ENCODE data around the gene SRMS.

SRMS gene

DNA sequence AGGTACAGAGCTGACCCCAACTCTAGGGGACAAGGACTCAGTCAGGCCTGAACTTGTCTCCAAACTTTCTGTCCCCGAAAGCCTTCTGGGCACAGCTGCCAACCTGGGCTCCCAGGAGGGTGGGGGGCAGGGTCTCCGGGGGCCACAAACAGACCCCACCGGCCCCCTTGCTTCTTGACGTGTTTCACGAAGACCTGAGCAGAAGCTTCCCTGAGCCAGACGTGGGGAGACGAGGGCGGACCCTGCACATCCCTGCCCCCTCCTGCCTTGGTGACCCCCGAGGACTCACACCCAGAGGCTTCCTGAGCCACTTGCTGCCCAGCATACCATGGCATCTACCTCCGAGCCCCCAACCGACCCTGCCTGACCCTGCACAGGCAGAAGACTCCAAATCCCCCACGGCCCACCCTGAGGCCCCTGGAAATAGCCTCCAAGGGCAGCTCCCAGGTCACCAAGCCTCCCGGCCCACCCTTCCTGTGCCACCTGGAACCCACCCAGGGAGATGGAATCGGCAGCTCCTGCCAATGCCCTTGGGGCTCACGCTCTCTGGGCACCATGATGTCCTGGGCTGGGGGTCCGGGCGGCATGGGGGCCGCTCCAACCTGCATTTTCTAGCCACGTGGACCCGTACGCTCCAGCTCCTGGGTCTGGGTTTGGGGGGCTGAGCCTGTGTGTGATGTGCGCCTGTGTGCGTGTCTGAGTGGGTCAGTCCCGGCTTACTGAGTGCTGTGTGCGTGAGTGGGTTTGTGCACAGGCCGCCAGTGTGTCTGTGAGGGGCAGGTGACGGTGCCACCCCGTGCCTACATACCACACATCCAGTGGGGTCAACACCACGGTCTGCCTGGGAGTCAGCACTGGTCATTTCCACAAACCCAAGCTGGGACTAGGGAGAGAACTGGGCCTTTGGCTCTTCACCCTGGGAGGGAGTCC, 7.8 kb downstream of the SRMS start:
- in situ Hi-C loops (cut with HindIII; ENCODE audit: low sequenced_read_pairs): loop anchor here (5.0 to 10.0 kb wide), 6 partner anchors 55 to 343 kb away; partner anchors contain the start of gene KCNQ2

DNA sequence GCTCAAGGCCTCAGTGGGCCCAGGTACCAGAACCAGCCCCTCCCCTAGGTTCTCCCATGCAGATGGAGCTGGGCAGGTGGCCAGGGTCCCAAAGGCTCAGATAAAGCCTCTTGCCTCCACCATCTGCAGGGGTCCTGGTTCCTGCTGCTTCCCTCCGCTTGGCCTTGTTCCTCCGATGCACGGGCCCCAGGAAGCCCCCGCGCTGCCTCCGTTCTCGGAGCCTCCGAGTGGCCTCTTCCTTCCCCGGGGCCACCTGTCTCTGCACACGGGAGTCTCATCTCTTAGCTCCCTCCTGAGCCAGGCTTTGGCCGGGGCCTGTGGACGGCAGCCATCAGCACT, 8.5 kb downstream of the SRMS start:
- in situ Hi-C loops (cut with HindIII; ENCODE audit: low sequenced_read_pairs): loop anchor here (5.0 to 10.0 kb wide), 6 partner anchors 56 to 343 kb away; partner anchors contain the start of gene KCNQ2

DNA sequence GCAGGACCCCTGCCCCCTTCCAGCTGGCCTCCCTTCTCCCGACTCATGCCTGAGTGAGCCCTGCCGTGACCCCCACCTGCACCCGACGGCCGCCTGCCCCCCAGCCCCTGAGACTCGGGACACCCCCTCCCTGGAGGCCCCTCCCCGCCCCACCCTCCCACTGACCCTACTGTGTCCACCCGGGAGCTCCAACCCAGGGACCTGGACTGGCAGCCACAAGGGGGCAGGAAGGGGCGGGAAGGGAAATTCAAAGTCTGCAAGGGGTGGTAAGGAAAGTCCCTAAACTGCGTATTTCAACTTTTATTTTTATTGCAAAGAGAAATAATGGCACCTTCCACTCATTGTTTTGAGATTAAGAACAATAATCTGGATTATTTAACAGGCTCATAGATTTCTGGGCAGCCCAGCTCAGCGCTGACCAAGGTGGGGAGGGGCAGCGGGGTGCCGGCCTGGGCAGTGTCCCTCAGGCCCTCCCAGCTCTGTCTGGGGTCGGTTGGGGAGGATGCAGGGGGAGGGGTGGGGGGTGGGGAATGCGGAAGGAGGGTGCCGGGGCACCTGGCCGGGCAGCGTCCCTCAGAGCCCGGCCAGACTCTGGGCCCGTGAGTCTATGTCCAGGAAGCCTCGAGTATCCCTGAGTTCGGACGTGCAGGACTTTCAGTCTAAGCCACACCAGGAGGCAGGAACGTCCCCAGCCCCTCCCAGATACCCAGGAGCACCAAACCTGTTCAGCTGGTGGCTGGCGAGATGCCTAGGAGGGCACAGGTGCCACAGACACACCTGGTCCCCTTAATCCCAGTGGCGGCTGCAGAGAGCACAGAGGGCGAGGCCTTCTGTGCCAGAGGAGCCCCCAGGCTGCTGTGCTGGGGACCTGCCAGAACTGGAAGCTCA, 9.1 kb downstream of the SRMS start:
- in situ Hi-C loops (cut with HindIII; ENCODE audit: low sequenced_read_pairs): loop anchor here (5.0 to 10.0 kb wide), 6 partner anchors 56 to 344 kb away; partner anchors contain the start of gene KCNQ2

DNA sequence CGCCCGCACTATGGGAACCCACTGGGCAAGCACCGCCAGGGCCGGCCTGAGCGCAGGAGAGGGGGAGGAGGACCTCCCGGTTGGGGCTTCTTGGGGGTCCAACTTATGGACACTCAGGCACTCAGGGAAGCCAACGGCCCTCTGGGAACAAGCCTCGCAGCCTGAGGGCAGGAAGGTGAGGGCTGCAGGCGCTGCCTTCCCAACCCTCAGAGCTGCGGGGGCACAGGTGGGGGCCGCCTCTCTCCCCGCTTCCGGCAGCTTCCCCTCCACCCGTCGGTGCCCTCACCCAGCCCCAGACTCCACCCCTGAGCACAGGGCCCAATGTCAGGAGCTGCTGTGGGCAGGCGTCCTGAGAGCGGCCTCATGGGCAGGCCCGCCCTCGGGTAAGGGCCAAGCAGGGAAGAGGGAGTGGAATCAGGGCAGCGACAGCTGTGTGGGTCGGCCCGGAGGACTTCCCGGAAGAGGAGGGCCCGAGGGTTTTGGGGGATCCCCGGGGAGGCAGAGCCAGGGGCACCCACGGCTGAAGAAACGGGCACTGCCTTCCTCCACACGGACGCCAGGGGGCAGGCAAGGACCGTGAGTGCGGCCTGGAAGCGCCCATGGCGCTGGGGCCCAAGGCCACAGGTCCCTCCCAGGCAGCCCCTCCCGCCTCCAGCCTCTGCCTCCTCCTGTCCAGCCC, 9.9 kb downstream of the SRMS start:
- in situ Hi-C loops (cut with HindIII; ENCODE audit: low sequenced_read_pairs): loop anchor here (5.0 to 10.0 kb wide), 6 partner anchors 57 to 345 kb away; partner anchors contain the start of gene KCNQ2

DNA sequence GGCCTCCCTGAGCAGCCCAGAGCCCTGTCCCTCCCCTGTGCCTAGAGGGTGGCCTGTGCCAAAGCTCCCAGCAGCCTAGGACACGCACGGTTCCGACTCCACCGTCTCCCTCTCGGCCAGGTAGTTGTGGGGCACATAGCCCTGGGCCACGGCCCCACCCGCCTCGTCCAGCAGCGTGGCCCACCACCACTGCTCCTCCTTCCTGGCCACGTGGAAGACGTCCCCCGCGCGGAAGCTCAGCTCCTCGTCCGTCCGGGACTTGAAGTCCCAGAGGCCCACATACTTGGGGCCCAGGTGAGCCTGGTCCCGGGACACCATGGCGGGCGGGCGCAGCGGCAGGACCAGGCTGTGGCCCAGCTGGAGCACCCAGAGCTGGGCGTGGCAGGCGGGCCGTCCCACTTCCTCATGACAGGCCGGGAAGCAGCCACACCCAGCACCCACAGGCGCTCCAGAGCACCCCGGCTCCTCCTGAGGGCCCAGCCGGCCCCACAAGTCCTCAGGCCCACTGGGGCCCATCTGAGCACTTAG, 10.5 kb downstream of the SRMS start, which contains the start of gene PTK6:
Gene PTK6, minus strand, starts transcription at position 380 of the 528 bp plus-strand sequence. Its CDS starts 62 bp downstream, at position 318.
- in situ Hi-C loops (cut with HindIII; ENCODE audit: low sequenced_read_pairs): loop anchor here (5.0 to 10.0 kb wide), 6 partner anchors 58 to 345 kb away; partner anchors contain the start of gene KCNQ2

DNA sequence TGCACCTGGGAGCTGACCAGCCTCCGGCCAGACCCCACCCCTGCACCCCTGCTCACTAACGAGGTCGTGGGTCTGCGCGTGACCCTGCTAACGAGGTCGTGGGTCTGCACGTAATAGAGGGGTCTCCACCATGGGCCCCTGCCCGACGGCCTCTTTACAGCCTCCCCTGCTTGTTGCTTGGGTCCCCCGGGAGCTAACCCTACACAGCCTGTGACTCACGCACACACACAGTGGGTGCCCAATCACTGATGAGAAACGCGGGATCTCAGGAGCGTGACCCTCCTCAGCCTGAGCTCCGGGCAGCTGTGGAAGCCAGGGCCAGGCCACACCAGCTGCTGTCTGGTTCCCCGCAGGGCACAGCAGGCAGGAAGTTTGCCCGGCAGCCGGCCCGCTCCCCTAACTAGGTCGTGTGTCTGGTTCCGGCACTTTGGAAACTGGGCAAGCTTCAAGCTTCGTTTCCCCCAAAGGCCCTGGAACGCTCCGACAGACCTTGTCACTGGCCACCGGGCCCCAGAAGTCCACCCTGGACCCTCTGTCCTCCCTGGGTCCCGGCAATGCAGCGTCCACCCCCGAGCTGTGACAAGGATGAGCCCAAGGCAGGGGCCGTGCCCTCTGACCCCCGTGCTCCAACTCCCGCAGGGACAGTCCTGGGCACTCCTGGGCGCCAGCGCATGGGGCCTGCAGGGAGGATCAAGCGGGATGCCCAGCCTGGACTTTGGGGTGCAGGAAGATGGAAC, 11.1 kb downstream of the SRMS start:
- in situ Hi-C loops (cut with HindIII; ENCODE audit: low sequenced_read_pairs): loop anchor here (5.0 to 10.0 kb wide), 6 partner anchors 58 to 346 kb away; partner anchors contain the start of gene KCNQ2

DNA sequence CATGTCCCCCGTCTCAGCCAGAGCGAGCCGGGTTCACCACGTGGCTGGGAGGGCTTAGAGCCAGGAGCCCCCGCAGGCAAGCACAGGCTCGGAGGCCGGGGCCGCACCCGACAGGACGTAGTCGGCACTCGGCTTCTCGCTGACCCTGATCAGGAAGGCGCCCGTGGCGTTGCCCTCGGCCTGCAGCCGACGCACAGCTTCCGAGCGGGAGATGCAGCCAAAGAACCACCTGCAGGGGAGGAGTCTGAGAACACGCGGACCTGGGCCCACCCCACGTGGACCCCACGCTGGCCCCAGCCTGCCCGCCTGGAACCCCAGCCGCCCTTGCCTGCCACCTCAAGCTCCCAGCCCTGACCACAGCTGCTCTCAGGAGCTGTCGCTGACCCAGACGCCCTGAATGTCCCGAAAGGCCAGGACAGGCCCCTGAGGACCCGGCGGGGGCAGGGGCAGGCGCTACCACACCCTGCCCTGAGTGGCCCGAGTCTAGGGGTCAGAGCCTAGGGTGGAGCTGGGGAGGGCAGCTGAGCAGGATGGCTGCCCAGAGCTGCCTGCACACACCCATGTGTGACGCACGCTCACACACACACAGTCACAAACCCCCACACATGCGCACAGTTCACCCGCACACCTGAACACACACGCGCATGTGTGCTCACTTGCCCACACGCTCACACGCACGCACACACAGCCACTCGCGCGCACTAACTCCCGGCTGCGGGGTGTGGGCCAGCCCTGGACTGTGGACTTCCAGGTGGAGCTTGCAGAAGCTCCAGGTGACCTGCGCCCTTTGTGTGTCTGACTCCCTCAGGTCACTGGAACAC, 12.5 kb downstream of the SRMS start:
- in situ Hi-C loops (cut with HindIII; ENCODE audit: low sequenced_read_pairs): loop anchor here (5.0 to 10.0 kb wide), 6 partner anchors 60 to 347 kb away; partner anchors contain the start of gene KCNQ2

DNA sequence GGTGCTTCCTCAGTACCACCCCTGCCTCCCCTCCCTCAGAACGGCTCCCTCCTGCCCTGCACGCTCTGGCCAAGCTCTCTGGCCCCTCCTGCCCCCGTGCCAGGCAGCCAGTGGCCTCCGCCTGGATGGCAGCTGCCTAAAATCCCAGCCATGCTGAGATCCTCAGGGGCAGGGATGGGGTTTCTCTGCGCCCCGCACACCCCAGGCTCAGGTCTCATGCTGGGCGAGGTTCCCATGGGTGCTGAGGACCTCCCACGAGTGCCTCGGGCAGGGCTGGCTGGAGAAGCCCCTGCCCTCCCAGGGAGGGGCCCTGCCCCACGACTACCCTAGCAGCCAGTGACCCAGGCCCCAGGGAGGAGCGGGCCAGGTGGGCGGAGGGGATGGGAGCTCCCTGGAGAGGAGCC, 13.1 kb downstream of the SRMS start:
- in situ Hi-C loops (cut with HindIII; ENCODE audit: low sequenced_read_pairs): loop anchor here (10.0 kb wide), 1 partner anchor 60 kb away; no protein-coding TSS in a partner anchor

DNA sequence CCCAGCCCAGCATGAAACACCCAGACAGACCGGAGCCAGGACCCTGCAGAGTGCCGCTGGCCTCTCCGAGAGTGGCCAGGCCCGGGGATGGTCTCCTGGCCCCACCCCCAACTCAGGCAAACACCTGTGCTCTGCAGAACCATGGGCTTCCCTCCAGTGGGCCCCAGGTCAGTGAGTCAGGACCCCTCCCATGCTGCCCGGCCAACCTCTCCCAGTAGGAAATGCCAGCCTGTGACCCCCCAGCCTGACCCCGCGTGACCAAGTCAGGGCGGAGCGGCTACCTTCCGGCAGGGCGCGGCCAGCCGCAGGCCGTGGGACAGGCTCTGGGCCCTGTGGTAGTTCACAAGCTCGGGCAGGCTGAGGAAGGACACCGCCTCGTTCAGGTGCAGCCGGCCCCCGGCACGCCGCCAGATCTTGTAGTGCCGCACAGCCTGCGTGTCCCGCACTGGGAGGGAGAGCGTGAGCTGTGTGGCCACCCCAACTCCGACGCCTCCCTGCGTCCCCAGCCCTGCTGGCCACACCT, 13.6 kb downstream of the SRMS start:
- in situ Hi-C loops (cut with HindIII; ENCODE audit: low sequenced_read_pairs): loop anchor here (10.0 kb wide), 1 partner anchor 61 kb away; no protein-coding TSS in a partner anchor

DNA sequence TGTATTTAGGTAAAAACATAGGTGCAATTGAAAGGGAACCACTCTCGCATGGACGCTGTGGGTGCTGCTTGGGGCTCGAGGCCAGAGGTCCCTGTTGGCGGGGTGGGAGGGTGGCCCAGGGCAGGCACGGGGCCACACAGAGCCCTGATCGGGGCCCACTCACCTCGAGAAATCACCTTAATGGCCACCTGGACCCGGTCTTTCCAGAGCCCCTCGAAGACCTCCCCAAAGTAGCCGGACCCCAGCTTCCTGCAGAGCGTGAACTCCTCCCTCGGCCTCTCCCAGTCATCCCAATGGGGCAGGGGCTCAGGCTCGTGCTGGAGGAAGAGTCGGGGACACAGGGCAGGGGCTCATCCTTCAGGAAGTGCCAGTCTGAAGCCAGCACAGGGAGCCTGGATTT, 14.2 kb downstream of the SRMS start:
- in situ Hi-C loops (cut with HindIII; ENCODE audit: low sequenced_read_pairs): loop anchor here (10.0 kb wide), 1 partner anchor 61 kb away; no protein-coding TSS in a partner anchor

DNA sequence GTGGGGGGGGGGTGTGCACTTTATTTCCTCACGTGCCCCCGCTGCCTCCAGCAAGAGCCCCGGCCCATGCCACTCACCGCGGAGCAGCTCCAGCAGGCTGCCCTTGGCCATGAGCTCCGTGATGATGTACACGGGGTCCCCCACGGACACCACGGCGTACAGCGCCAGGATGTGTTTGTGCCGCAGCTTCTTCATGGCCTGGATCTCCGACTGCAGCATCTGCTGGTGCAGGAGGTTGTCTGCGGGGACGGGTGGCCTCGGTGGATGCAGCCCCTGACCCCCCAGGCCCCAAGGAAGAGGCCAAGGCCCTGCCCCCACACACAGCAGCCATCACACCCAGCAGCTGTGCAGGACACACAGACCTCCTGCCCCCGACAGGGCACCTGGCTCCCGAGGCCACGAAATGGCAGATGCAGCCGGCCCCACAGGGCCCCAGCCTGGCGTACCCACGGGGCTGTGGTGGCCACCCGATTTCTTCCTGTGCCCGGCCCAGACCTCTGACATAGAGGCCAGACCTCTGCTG, 15.0 kb downstream of the SRMS start:
- in situ Hi-C loops (cut with HindIII; ENCODE audit: low sequenced_read_pairs): loop anchor here (10.0 kb wide), 1 partner anchor 62 kb away; no protein-coding TSS in a partner anchor

DNA sequence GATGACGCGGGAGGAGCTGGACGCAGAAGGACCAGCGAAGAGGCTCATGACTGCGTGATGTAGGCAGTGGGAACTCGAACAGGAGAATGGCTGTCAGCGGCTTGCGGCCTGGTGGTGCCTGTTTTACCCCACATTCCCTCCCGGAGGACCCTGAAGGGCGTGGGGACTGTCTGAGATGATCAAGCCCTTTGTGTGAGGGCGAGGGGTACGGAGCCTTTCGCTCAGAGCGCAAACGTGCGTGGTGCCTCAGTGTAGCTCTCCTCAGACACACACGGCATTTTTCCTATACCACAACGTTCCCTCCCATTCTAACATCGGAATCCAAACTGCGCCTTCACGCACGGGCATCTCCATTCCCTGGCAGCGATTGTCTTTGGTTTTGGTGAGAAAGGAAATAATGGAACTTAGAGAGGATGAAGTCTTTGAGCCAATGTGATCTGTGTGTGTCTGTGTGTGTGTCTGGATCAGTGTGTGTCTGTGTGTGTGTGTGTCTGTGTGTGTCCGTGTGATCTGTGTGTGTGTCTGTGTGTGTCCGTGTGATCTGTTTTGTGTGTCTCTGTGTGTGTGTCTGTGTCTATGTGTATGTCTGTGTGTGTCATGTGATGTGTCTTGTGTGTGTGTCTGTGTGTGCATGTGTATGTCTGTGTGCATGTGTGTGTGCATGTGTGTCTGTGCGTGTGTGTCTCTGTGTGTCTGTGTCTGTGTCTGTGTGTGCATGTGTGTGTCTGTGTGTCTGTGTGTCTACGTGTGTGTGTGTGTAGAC, 15.7 kb downstream of the SRMS start:
- in situ Hi-C loops (cut with HindIII; ENCODE audit: low sequenced_read_pairs): loop anchor here (10.0 kb wide), 1 partner anchor 63 kb away; no protein-coding TSS in a partner anchor

DNA sequence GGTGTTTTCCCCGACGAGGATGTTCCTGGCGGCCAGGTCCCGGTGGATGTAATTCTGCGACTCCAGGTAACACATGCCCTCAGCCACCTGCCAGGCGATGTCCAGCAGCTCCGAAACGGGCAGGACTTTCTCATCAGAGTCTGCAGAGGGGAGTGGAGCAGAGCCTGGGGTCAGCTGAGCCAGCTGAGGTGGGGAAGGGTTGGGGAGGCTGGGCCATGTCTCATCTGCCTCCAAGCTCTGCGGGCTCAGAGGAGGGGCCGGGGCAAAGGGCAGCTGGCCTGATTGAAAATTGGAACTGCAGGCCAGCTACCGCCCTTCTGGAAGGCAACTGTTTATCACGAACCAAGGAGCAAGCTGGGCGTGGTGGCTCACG, 16.8 kb downstream of the SRMS start:
- in situ Hi-C loops (cut with HindIII; ENCODE audit: low sequenced_read_pairs): loop anchor here (10.0 kb wide), 1 partner anchor 64 kb away; no protein-coding TSS in a partner anchor

DNA sequence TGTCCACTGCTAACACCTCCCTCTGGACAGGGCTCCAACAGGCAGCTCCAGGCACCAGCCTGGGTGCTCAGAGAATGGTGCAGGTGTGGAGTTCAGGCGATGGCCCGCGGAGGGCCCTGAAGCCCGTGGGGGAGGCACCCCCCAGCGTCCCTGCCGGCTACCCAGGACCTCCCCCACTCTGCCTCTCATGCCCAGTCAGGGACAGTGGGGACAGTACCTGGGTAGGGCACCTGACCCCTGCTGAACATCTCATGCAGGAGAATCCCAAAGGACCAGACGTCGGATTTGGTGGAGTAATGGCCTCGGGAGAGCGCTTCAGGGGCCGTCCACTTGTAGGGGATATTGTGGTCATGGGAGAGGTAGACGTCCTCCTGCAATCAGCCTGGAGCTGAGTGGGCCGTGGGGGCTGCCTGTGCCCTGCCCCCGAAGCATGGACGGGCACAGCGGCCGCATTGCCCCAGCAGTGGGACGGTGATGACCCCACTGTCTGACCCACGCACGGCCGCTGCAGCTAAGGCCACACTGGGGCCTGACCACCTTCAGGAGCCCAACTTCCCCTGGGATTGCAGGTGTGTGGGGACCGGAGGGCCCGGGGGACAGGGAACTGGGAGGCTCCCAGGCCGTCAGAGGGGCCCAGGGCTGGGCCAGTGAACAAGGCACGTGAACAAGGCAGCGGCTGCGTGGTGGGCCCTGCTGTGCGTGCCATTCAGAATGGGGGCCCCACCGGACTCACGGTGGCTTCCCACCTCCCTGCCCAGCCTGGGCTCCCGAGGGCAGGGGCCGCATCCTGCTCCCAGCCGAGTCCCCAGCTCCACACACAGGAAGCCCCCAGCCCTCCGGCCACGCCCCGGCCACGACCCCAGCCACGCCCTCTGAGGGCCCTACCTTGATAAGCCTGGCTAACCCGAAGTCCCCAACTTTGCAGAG, 17.4 kb downstream of the SRMS start:
- in situ Hi-C loops (cut with HindIII; ENCODE audit: low sequenced_read_pairs): loop anchor here (10.0 kb wide), 1 partner anchor 65 kb away; no protein-coding TSS in a partner anchor

DNA sequence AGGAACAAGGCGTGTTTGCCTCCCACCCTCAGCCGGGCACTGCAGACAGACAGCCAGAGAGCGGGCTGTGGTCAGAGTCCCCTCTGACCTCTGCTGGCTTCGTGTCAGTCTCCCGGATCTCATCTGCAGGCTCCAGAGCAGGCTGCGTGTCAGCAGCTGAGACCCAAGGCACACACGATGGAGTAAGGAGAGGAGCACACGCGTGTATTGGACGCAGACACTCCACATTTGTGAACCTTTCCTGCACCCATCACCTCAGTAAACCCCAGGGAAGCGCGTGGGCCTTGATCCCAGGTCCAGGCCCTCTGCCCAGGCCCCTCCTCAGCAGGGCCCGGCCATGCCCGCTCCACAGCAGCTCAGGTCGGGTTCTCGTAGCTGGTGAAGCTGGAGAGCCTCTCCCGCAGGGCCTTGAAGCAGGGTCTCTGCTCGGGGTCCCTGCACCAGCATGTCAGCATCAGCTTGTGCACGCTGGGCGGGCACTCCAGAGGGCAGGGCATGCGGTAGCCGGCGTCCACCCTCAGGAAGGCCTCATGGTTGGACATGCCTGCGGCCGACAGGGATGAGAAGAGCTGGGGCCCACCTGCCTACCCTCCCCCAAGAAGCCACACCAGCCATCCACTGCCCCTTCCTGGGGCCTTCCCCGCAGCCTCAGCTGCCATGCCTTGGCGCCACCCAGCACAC, 18.2 kb downstream of the SRMS start:
- in situ Hi-C loops (cut with HindIII; ENCODE audit: low sequenced_read_pairs): no loop called here

All from endothelial cell of hepatic sinusoid (primary cell).